ENCODE measurements around the gene PRPF19. TPM values are rescaled to one million over a fixed set of nuclear protein-coding genes. Genes with fewer than 3 reads are reported as not detected.
"Not testable (repeated sequence)": the region's sequence is repeated elsewhere in the genome, so short reads cannot be mapped to it uniquely, and the experiment has no call there.

The PRPF19 gene
- total and polyA plus RNA-seq, 2 of the 8 experiments (the other 6 are each of a cell fraction or from before 2014, with no cell fraction given): 107 to 141 TPM

DNA sequence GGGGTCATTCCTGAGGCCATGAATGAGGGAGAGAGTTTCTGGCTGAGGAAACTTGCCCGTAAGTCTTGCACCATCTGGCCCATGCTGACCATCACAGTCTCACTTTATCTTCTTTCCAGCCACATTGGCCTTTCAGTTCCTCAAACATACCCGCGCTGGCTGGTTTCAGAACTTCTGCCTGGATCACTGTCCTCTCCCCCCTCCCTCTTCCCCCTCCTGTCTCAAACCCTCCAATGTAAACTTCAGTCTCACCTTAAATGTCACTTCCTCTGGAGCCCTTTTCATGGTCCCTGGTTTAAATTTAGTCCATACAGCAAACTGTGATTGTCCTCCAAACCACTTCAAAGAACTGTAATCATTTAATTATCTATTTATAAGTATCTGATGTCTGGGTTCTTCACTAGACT lies 3.9 kb upstream of the PRPF19 start:
- Histone ChIP-seq H3K27me3 (replicated peaks in 1 of 4; ENCODE audit: control insufficient read depth in 3 of 4, extremely low read depth in 1 of 4, insufficient read depth in 3 of 4, low read length in 3 of 4) (peaks cover 0 to 2% (median 0%) of the 10 kb centered on the region in 4 experiments; a peak in 1 of 7 replicates), H3K36me3 (ENCODE audit: control insufficient read depth in 2 of 4, insufficient read depth in 4 of 4, low read length in 3 of 4) (no peaks in the 10 kb centered on the region), H4K5ac (ENCODE audit: insufficient read length, low read depth, low read length) (no peak overlapping the region), H3K23ac (ENCODE audit: insufficient read length) (no peak overlapping the region), H3K9me3 (ENCODE audit: insufficient read depth in 2 of 2, low read depth in 1 of 2, low read length in 1 of 2) (no peaks in the 10 kb centered on the region), H2BK15ac (ENCODE audit: low read length) (no peak overlapping the region), H3K14ac (ENCODE audit: insufficient read length) (no peak overlapping the region), H2BK120ac (replicated peaks; ENCODE audit: low read depth, low read length) (no peak overlapping the region), H2BK12ac (ENCODE audit: low read depth, low read length) (no peak overlapping the region), H4K20me1 (replicated peaks in 1 of 2; ENCODE audit: control insufficient read depth in 1 of 2, insufficient read depth in 2 of 2, low read length in 2 of 2) (peaks cover under 1 to 2% of the 10 kb centered on the region in 2 experiments), H2AFZ (ENCODE audit: low read length) (no peak overlapping the region), H2BK20ac (ENCODE audit: low read length) (no peak overlapping the region), H3K18ac (ENCODE audit: extremely low read depth, low read length) (no peak overlapping the region), H2AK5ac (ENCODE audit: low read depth, low read length) (no peak overlapping the region), H3K79me1 (ENCODE audit: low read depth, low read length) (no peaks in the 10 kb centered on the region; the same call in 1 of the 2 replicates), H3K56ac (replicated peaks; ENCODE audit: insufficient read length, low read depth, low read length) (no peak overlapping the region), H3K4me2 (ENCODE audit: insufficient read depth in 1 of 2, low read depth in 2 of 2, low read length in 2 of 2) (no peak overlapping the region), H3K27ac (ENCODE audit: low read depth, low read length) (no peak overlapping the region), H3K4ac (replicated peaks; ENCODE audit: insufficient read length, low read depth, low read length) (no peak overlapping the region), H2BK5ac (ENCODE audit: low read depth, low read length) (no peak overlapping the region), H3K79me2 (ENCODE audit: control insufficient read depth in 1 of 2, insufficient read depth in 2 of 2, low read length in 2 of 2) (peaks cover 7% of the 10 kb centered on the region in 2 experiments), H3K23me2 (ENCODE audit: low read depth, low read length) (peaks cover 10% of the 10 kb centered on the region), H3K9ac (replicated peaks in 1 of 4; ENCODE audit: extremely low read depth in 1 of 4, low read depth in 3 of 4, low read length in 3 of 4) (no peak overlapping the region), H4K91ac (replicated peaks; ENCODE audit: insufficient read length, low read length) (no peak overlapping the region), H4K8ac (ENCODE audit: extremely low read depth, insufficient read depth, low read length) (no peak overlapping the region), H3K4me3 (ENCODE audit: extremely low read depth in 1 of 4, insufficient read depth in 2 of 4, low read depth in 3 of 4, low read length in 4 of 4) (no peak overlapping the region), H3K4me1 (replicated peaks in 1 of 4; ENCODE audit: control insufficient read depth in 3 of 4, insufficient read depth in 4 of 4, low read length in 3 of 4) (peaks cover 4 to 17% (median 11%) of the 10 kb centered on the region in 4 experiments)
- no peak for TF ChIP-seq TAF1 (IDR thresholded peaks at IDR 0.05; ENCODE audit: low read depth, low read length)
- 74% methylated on average over 3 of the region's 3 CpGs; no CpG with 5 or more reads in 1 of the 2 experiments for WGBS, 2 experiments (ENCODE audit: extremely low coverage in 1 of 2, insufficient coverage in 1 of 2, insufficient read length in 1 of 2, insufficient replicate concordance in 2 of 2, low coverage in 1 of 2, low lambda C conversion rate in 2 of 2, missing lambda C conversion rate in 1 of 2)
- DNase-seq (ENCODE audit: low read depth in 1 of 2, low spot score in 2 of 2) (no peak), FAIRE-seq (no peak)
- POLR2A ChIA-PET (ENCODE audit: partially characterized antibody): no interaction called here
- CTCF ChIA-PET (ENCODE audit: partially characterized antibody): no interaction called here

DNA sequence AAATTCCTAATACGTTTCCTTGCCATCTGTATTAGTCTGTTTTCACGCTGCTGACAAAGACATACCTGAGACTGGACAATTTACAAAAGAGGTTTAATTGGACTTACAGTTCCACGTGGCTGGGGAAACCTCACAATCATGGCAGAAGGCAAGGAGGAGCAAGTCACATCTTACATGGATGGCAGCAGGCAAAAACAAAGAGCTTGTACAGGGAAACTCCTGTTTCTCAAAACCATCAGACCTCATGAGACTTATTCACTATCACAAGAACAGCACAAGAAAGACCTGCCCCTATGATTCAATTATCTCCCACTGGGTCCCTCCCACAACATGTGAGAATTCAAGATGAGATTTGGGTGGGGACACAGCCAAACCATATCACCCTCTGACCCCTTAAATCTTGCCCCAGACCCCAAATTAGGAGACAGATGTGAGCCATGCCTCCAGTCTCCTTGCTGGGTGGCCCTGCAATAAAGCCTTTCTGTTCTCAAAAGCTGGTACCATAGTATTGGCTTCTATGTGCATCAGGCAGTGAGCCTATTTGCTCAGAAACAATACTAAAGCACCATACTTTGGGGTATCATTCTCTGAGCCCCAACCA lies 3.4 kb upstream of the PRPF19 start:
- H3K23me2 ChIP-seq (ENCODE audit: low read depth, low read length); H4K91ac ChIP-seq (replicated peaks; ENCODE audit: insufficient read length, low read length); H4K8ac ChIP-seq (ENCODE audit: extremely low read depth, insufficient read depth, low read length); H2BK20ac ChIP-seq (ENCODE audit: low read length); H4K20me1 ChIP-seq (replicated peaks in 1 of 2; ENCODE audit: control insufficient read depth in 1 of 2, insufficient read depth in 2 of 2, low read length in 2 of 2); H3K14ac ChIP-seq (ENCODE audit: insufficient read length); H2AK5ac ChIP-seq (ENCODE audit: low read depth, low read length); H3K9me3 ChIP-seq (ENCODE audit: insufficient read depth in 2 of 2, low read depth in 1 of 2, low read length in 1 of 2); H3K23ac ChIP-seq (ENCODE audit: insufficient read length); H2BK15ac ChIP-seq (ENCODE audit: low read length); POLR2A ChIA-PET (ENCODE audit: partially characterized antibody); H3K18ac ChIP-seq (ENCODE audit: extremely low read depth, low read length); H2BK12ac ChIP-seq (ENCODE audit: low read depth, low read length); FAIRE-seq; H3K4ac ChIP-seq (replicated peaks; ENCODE audit: insufficient read length, low read depth, low read length); H2BK120ac ChIP-seq (replicated peaks; ENCODE audit: low read depth, low read length); CTCF ChIA-PET (ENCODE audit: partially characterized antibody); H3K79me1 ChIP-seq (ENCODE audit: low read depth, low read length); H3K9ac ChIP-seq (replicated peaks in 1 of 4; ENCODE audit: extremely low read depth in 1 of 4, low read depth in 3 of 4, low read length in 3 of 4); H3K27ac ChIP-seq (ENCODE audit: low read depth, low read length); H3K4me3 ChIP-seq (ENCODE audit: extremely low read depth in 1 of 4, insufficient read depth in 2 of 4, low read depth in 3 of 4, low read length in 4 of 4); H2AFZ ChIP-seq (ENCODE audit: low read length); H2BK5ac ChIP-seq (ENCODE audit: low read depth, low read length); H3K56ac ChIP-seq (replicated peaks; ENCODE audit: insufficient read length, low read depth, low read length); H3K4me2 ChIP-seq (ENCODE audit: insufficient read depth in 1 of 2, low read depth in 2 of 2, low read length in 2 of 2); DNase-seq (ENCODE audit: low read depth in 1 of 2, low spot score in 2 of 2); H4K5ac ChIP-seq (ENCODE audit: insufficient read length, low read depth, low read length); H3K36me3 ChIP-seq (ENCODE audit: control insufficient read depth in 2 of 4, insufficient read depth in 4 of 4, low read length in 3 of 4); H3K27me3 ChIP-seq (replicated peaks in 1 of 4; ENCODE audit: control insufficient read depth in 3 of 4, extremely low read depth in 1 of 4, insufficient read depth in 3 of 4, low read length in 3 of 4): not testable (repeated sequence)
- 57% methylated on average over 3 of the region's 3 CpGs; no CpG with 5 or more reads in 1 of the 2 experiments for WGBS, 2 experiments (ENCODE audit: extremely low coverage in 1 of 2, insufficient coverage in 1 of 2, insufficient read length in 1 of 2, insufficient replicate concordance in 2 of 2, low coverage in 1 of 2, low lambda C conversion rate in 2 of 2, missing lambda C conversion rate in 1 of 2)
- Histone ChIP-seq H3K4me1 (replicated peaks in 1 of 4; ENCODE audit: control insufficient read depth in 3 of 4, insufficient read depth in 4 of 4, low read length in 3 of 4) (peaks cover 7 to 16% (median 11%) of the 10 kb centered on the region in 4 experiments), H3K79me2 (ENCODE audit: control insufficient read depth in 1 of 2, insufficient read depth in 2 of 2, low read length in 2 of 2) (peaks cover 12% of the 10 kb centered on the region in 2 experiments)
